Neuron (in vitro differentiated cells): ENCODE results near the gene CDH4.
"Not testable (repeated sequence)": the region's sequence is repeated elsewhere in the genome, so short reads cannot be mapped to it uniquely, and the experiment has no call there.

ENCODE experiments used
- H2AFZ ChIP-seq: one replicate; pipeline ENCODE4 v1.6.1; 2013; ENCODE audit warnings: low read depth, mild to moderate bottlenecking, inconsistent platforms, low read length, moderate library complexity
- H3K27me3 ChIP-seq: one replicate; pipeline ENCODE4 v1.6.1; 2013; ENCODE audit warnings: low read length; ENCODE audit not compliant: insufficient read depth
- H3K36me3 ChIP-seq: one replicate; pipeline ENCODE4 v1.6.1; 2013; ENCODE audit warnings: low read length; ENCODE audit not compliant: insufficient read depth
- H3K4me1 ChIP-seq: one replicate; pipeline ENCODE4 v1.6.1; 2013; ENCODE audit warnings: low read length; ENCODE audit not compliant: insufficient read depth
- H3K4me3 ChIP-seq: 2 replicates; pipeline ENCODE4 v1.5.1; 2013; ENCODE audit warnings: mild to moderate bottlenecking, low read length, moderate library complexity
- H3K9me3 ChIP-seq: one replicate; pipeline ENCODE4 v1.6.1; 2013; ENCODE audit warnings: low read length

CDH4 gene

DNA sequence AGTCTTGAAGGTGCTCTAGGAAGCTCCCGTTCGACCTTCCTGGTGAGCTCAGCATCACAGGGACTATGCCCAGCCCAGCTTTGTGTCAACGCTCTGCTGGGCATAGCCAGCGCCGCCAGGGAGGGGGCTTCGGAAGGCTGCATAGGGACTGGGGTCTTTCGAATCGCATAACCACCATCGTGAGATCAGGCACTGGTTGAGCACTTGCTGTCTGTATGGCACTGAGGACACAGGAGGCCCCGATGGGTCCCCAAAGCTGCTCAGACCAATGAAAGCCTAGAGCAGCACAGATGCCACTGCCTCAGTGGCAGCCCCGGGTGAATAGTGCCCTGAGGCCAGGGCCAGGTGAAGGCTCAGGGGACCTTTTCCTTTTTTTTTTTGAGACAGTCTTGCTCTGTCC lies 716.9 kb downstream of the CDH4 start:
- H3K27me3 ChIP-seq = no peaks in the 10 kb centered on the region
- H2AFZ ChIP-seq = no peak overlapping the region
- peaks cover 19% of the 10 kb centered on the region for H3K36me3 ChIP-seq
- H3K4me3 ChIP-seq = no peak overlapping the region
- peaks cover 17% of the 10 kb centered on the region for H3K9me3 ChIP-seq
- no peaks in the 10 kb centered on the region for H3K4me1 ChIP-seq

- Histone ChIP-seq H3K9me3 (peaks cover 17% of the 10 kb centered on the region), H3K36me3 (peaks cover 25% of the 10 kb centered on the region), H3K27me3 (no peaks in the 10 kb centered on the region), H3K4me1 (peaks cover 1% of the 10 kb centered on the region), H2AFZ (no peak overlapping the region), H3K4me3 (no peak overlapping the region)
These were observed 717.7 kb downstream of the CDH4 start for GRCh38 chr20:61969806-61970205.

GRCh38 chr20:61970357-61970756 lies 718.3 kb downstream of the CDH4 start:
- peaks cover 17% of the 10 kb centered on the region for H3K9me3 ChIP-seq
- H2AFZ ChIP-seq = no peak overlapping the region
- peaks cover 7% of the 10 kb centered on the region for H3K4me1 ChIP-seq
- H3K4me3 ChIP-seq = no peak overlapping the region
- no peaks in the 10 kb centered on the region for H3K27me3 ChIP-seq
- peaks cover 25% of the 10 kb centered on the region for H3K36me3 ChIP-seq

GRCh38 chr20:61971595-61971994 lies 719.5 kb downstream of the CDH4 start:
- peaks cover 19% of the 10 kb centered on the region for H3K4me1 ChIP-seq
- H3K27me3 ChIP-seq, H2AFZ ChIP-seq, H3K4me3 ChIP-seq: not testable (repeated sequence)
- H3K9me3 ChIP-seq = peaks cover 17% of the 10 kb centered on the region
- peaks cover 25% of the 10 kb centered on the region for H3K36me3 ChIP-seq

DNA sequence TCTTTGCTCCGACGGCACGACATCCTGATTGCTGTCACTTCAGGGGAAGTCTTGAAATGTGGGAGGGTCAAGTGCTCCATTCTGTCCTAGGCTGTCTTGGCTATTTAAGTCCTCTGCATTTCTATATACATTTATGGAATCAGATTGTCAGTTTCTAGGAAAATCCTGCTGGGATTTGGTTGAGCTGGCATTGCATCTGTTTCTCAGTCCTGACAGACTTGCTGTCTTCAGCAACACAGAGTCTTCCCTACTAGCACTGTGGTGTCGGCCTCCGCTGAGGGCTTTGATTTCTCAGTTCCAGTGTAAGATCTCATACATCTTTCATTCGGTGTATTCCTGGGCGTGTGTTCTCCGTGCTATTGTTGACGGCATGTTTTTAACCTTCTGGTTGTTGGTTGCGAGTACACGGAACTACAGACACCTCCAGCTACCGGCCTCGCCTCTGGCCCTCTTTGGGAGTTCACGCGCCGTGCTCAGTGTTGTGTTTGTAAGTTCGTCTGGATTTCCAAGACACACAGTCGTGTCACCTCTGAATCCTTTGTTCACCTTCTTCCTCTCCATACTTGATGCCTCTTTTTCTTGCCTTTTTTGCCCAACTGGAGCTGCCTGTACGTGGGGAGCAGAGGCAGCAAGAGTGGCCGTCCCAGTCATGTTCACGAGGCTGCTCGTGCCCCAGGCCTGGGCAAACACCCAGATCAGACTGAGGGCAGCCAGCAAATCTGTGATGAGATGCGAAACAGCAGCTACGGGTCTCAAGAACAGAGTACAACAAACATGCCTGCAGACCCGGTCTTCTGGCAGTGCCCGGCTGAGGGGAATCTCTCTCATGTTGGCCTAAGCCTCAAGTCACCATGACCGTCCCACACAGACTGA lies 720.8 kb downstream of the CDH4 start:
- no peak overlapping the region for H2AFZ ChIP-seq
- H3K36me3 ChIP-seq = peaks cover 25% of the 10 kb centered on the region
- H3K4me3 ChIP-seq = no peak overlapping the region
- H3K9me3 ChIP-seq = peaks cover 17% of the 10 kb centered on the region
- no peaks in the 10 kb centered on the region for H3K27me3 ChIP-seq
- peaks cover 22% of the 10 kb centered on the region for H3K4me1 ChIP-seq

GRCh38 chr20:61973515-61974356 lies 721.7 kb downstream of the CDH4 start:
- H3K4me1 ChIP-seq = peaks cover 22% of the 10 kb centered on the region
- H3K27me3 ChIP-seq = no peaks in the 10 kb centered on the region
- H2AFZ ChIP-seq = no peak overlapping the region
- H3K4me3 ChIP-seq = no peak overlapping the region
- peaks cover 17% of the 10 kb centered on the region for H3K9me3 ChIP-seq
- peaks cover 25% of the 10 kb centered on the region for H3K36me3 ChIP-seq

DNA sequence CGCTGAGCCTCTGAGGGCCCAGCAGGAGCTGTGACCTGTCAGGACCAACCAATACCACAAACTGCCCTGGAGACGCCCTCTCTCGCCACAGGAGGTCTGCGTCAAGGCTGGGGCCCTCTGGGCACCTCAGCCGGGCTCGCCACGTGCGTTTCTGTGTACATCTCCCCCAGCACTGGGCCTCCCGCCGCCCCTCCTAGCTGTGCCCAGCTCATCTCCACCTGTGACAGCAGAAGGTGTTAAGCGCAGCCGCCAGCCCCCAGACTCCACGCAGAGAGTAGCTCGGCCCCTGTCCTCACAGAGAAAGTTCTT lies 722.2 kb downstream of the CDH4 start:
- no peak overlapping the region for H2AFZ ChIP-seq
- H3K4me1 ChIP-seq = peaks cover 22% of the 10 kb centered on the region
- no peaks in the 10 kb centered on the region for H3K27me3 ChIP-seq
- peaks cover 17% of the 10 kb centered on the region for H3K9me3 ChIP-seq
- H3K36me3 ChIP-seq = peaks cover 28% of the 10 kb centered on the region
- no peak overlapping the region for H3K4me3 ChIP-seq

DNA sequence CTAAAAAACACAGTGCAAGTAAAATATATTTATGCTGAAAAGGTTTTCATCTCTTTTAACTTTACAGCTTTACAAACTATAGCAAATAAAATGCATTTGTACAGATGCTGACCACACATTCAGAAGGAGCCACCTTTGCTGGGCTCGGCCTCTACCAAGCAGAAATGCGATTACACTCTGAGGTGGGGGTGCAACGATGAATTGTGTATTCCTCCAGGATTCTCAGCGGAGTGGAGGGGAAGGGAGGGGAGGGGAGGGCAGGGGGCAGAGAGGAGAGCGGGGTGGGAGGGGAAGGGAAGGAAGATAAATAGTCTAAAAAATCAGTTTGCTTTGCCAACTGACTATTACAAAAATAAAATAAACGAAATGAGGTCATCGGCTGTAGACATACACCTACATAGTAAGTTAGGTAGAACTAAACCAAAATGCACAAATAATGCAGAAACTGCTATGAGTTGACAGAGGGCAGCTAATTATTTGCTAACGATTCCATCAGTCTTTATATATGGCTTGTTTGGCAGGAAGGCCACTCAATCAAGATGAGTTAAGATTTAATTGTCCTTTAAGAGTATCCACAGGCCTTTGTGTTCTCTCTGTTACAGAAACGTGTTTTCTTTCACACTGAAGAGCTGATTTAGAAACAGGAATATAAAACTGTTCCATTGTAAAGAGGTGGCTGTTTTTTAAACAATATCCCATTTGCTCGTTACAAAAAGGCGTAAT lies 723.5 kb downstream of the CDH4 start:
- Histone ChIP-seq H3K4me1 (peaks cover 22% of the 10 kb centered on the region), H3K4me3 (no peak overlapping the region), H2AFZ (no peak overlapping the region), H3K36me3 (peaks cover 34% of the 10 kb centered on the region), H3K27me3 (no peaks in the 10 kb centered on the region), H3K9me3 (peaks cover 20% of the 10 kb centered on the region)

DNA sequence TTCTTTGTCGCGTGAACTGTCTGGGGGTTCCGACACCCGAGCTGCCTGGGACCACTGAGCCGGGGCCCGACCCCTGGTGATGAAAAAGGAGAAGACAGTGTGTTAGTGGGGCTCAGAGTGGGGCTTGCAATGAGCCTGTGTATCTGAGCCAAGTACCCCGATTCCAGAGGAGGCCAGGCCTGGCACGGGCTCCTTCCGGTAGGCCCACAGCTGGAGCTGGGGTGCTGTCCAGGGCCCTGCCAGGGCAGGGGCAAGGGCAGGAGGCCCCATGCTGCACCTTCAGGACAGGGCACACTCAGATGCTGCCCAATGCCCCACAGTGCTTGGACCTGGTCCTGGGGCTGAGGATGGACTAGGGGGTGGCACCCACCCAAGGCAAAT lies 724.2 kb downstream of the CDH4 start:
- H3K36me3 ChIP-seq = peaks cover 35% of the 10 kb centered on the region
- H3K9me3 ChIP-seq = peaks cover 26% of the 10 kb centered on the region
- no peak overlapping the region for H2AFZ ChIP-seq
- H3K4me1 ChIP-seq = peaks cover 22% of the 10 kb centered on the region
- no peak overlapping the region for H3K4me3 ChIP-seq
- no peaks in the 10 kb centered on the region for H3K27me3 ChIP-seq

- peaks cover 35% of the 10 kb centered on the region for H3K36me3 ChIP-seq
- H2AFZ ChIP-seq = no peak overlapping the region
- H3K4me3 ChIP-seq = no peak overlapping the region
- peaks cover 23% of the 10 kb centered on the region for H3K9me3 ChIP-seq
- H3K27me3 ChIP-seq = no peaks in the 10 kb centered on the region
- peaks cover 22% of the 10 kb centered on the region for H3K4me1 ChIP-seq
These were observed 724.8 kb downstream of the CDH4 start for GRCh38 chr20:61976644-61977418.

DNA sequence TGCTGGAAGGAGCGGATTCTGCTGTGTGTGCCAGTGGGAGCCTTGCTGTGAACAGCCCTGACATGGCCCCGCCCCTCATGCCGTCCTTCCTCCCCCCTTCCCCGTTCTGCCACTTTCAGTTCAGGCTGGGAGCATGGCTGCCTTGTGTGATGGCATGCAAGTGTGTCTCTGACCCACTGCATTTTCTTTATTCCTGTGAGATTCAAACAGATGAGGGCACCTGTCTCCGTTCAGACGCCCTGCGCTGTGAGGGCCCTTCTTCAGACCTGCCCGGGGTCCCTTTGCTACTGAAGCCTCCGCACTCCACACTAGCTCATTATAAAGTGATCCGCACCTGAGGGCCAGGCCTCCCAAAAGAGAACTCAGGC lies 725.3 kb downstream of the CDH4 start:
- H2AFZ ChIP-seq = no peak overlapping the region
- peaks cover 19% of the 10 kb centered on the region for H3K9me3 ChIP-seq
- peaks cover 31% of the 10 kb centered on the region for H3K36me3 ChIP-seq
- H3K4me3 ChIP-seq = no peak overlapping the region
- peaks cover 22% of the 10 kb centered on the region for H3K4me1 ChIP-seq
- no peaks in the 10 kb centered on the region for H3K27me3 ChIP-seq

- H3K4me3 ChIP-seq = no peak overlapping the region
- peaks cover 22% of the 10 kb centered on the region for H3K4me1 ChIP-seq
- H3K27me3 ChIP-seq = no peaks in the 10 kb centered on the region
- no peak overlapping the region for H2AFZ ChIP-seq
- H3K36me3 ChIP-seq = peaks cover 20% of the 10 kb centered on the region
- peaks cover 9% of the 10 kb centered on the region for H3K9me3 ChIP-seq
These were observed 726.4 kb downstream of the CDH4 start for GRCh38 chr20:61978491-61978890.
